CD4-positive, CD25-positive, alpha-beta regulatory T cell (primary cell): Measurements from ENCODE around the gene POLR1C. TPM values are rescaled to one million over a fixed set of nuclear protein-coding genes. Genes with fewer than 3 reads are reported as not detected.
A peak's percentile ranks its signal among the peaks of the same experiment; 100 is the strongest.
"Not testable (repeated sequence)": the region's sequence is repeated elsewhere in the genome, so short reads cannot be mapped to it uniquely, and the experiment has no call there.

ENCODE experiments used
- ATAC-seq, 2 donors: fragments of 150-1000 bp; cut with Tn5 transposase; one replicate each; pipeline ENCODE4 v1.10.0; 2021; ENCODE audit warnings: low read depth in 2 of 2, moderate number of reproducible peaks in 2 of 2, moderate library complexity in 1 of 2
- DNase-seq, 3 donors: peaks; one replicate each; pipeline versions ENCODE4 v3.0.0 to v3.0.0-alpha.2; 2012 to 2022; ENCODE audit warnings: mixed read lengths in 1 of 3
- H3K27ac ChIP-seq: one replicate; pipeline ENCODE4 v1.7.0; 2013; ENCODE audit warnings: mild to moderate bottlenecking, low read length; ENCODE audit not compliant: insufficient read depth, poor library complexity, severe bottlenecking
- H3K27me3 ChIP-seq: one replicate; pipeline ENCODE4 v1.7.0; 2013; ENCODE audit warnings: low read length; ENCODE audit not compliant: control insufficient read depth, insufficient read depth
- H3K36me3 ChIP-seq: one replicate; pipeline ENCODE4 v1.7.0; 2013; ENCODE audit warnings: mild to moderate bottlenecking, low read length, moderate library complexity; ENCODE audit not compliant: control insufficient read depth, insufficient read depth
- H3K4me1 ChIP-seq: 2 replicates; pipeline ENCODE4 v1.7.0; 2013; ENCODE audit warnings: mild to moderate bottlenecking, low read length; ENCODE audit not compliant: insufficient read depth, control insufficient read depth, poor library complexity, severe bottlenecking
- H3K4me3 ChIP-seq: one replicate; pipeline ENCODE4 v1.7.0; 2013; ENCODE audit warnings: low read depth, mild to moderate bottlenecking, low read length, moderate library complexity
- H3K9me3 ChIP-seq, 2 experiments: 1 replicate in 1 of 2; 2 replicates in 1 of 2; pipeline ENCODE4 v1.7.0; 2013; ENCODE audit warnings: low read length in 2 of 2, mild to moderate bottlenecking in 1 of 2, moderate library complexity in 1 of 2; ENCODE audit not compliant: control insufficient read depth in 2 of 2
- H3K27ac Mint-ChIP-seq, 3 donors: one replicate each; pipeline ENCODE4 v1.8.0; 2020 to 2022; ENCODE audit warnings: mild to moderate bottlenecking in 3 of 3, mixed read lengths in 3 of 3, moderate library complexity in 2 of 3
- H3K27me3 Mint-ChIP-seq: one replicate; pipeline ENCODE4 v1.8.0; 2022; ENCODE audit warnings: mild to moderate bottlenecking, mixed read lengths
- H3K36me3 Mint-ChIP-seq: one replicate; pipeline ENCODE4 v1.8.0; 2020; ENCODE audit warnings: mixed read lengths
- H3K4me1 Mint-ChIP-seq, 4 donors: one replicate each; pipeline ENCODE4 v1.8.0; 2020 to 2022; ENCODE audit warnings: mixed read lengths in 4 of 4, mild to moderate bottlenecking in 1 of 4
- H3K4me3 Mint-ChIP-seq, 4 donors: one replicate each; pipeline ENCODE4 v1.8.0; 2020 to 2022; ENCODE audit warnings: mild to moderate bottlenecking in 4 of 4, mixed read lengths in 4 of 4, moderate library complexity in 3 of 4
- H3K9me3 Mint-ChIP-seq, 7 donors: one replicate each; pipeline ENCODE4 v1.8.0; 2020 to 2022; ENCODE audit warnings: mixed read lengths in 7 of 7, mild to moderate bottlenecking in 3 of 7, moderate library complexity in 2 of 7
- polyA plus RNA-seq, 4 donors: library from polyadenylated mRNA; unstranded; fragments of 300-500 nt; fragmentation: Illumina TruSeq; gene quantifications; one replicate each; pipeline ENCODE4 v1.2.3, GENCODE V29; 2021
- total RNA-seq: library from RNA; stranded (reverse); gene quantifications from one replicate; pipeline ENCODE4 v1.2.3, GENCODE V29; 2022

The POLR1C gene
- total and polyA plus RNA-seq, 5 donors from 2014 or later: 8.4 to 26.8 (median 14.4) TPM

DNA sequence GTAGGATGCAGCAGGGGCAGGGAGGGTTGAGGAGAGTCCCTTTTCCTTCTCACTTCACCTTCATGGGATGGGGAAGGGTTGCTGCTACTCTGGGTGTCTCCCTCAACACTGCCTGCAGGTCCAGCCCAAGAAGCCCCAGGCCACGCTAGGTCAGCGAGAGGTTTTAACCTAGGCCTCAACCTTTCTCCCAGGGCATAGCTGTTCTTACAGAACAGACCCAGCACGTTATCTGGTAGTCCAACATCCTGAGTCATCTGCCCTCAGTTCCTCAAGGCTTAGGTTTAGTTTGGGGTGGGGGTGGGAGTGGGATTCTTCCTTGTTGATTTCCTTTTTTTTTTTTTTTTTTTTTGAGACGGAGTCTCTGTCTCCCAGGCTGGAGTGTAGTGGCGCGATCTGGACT is 22.6 kb upstream of the POLR1C start:
- no peak overlapping the region for H3K4me3 ChIP-seq
- H3K27ac ChIP-seq: no peak overlapping the region
- no peaks in the 10 kb centered on the region for H3K27me3 ChIP-seq
- H3K27me3 Mint-ChIP-seq: no peaks in the 10 kb centered on the region
- H3K36me3 Mint-ChIP-seq: peaks cover 14% of the 10 kb centered on the region
- H3K4me1 ChIP-seq: peaks cover 25% of the 10 kb centered on the region
- no peaks in the 10 kb centered on the region for H3K9me3 Mint-ChIP-seq
- peak overlapping the region; percentile 70 to 94 (median 88) for H3K27ac Mint-ChIP-seq
- H3K9me3 ChIP-seq: no peaks in the 10 kb centered on the region
- no peak for ATAC-seq
- H3K4me3 Mint-ChIP-seq: peak overlapping the region in 2 of 4 donors; percentile 27 to 52
- peaks cover 4 to 43% (median 23%) of the 10 kb centered on the region in 4 donors for H3K4me1 Mint-ChIP-seq
- H3K36me3 ChIP-seq: peaks cover 17% of the 10 kb centered on the region
- DNase-seq: no peak

DNA sequence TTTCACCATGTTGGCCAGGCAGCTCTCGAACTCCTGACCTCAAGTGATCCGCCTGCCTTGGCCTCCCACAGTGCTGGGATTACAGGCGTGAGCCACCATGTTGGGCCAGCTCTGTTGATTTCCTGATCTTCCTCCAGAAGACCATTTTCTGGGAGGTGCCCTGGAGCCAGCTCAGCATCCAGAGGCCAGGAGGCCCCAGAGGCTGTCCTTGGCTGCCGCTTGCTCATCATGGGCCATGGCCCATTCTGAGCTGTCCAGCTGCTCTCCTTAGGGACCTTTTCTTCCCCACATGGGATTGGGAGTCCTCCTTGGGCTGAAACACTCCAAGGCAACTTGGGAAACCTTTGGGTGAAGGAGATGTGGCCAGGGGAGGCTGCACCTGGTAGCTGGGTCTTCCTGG is 22.1 kb upstream of the POLR1C start:
- Histone ChIP-seq H3K9me3 (no peaks in the 10 kb centered on the region), H3K27ac (no peak overlapping the region), H3K4me3 (no peak overlapping the region), H3K36me3 (peaks cover 17% of the 10 kb centered on the region), H3K4me1 (peaks cover 25% of the 10 kb centered on the region), H3K27me3 (no peaks in the 10 kb centered on the region)
- Mint-ChIP-seq H3K27ac (peak overlapping the region in 2 of 3 donors; percentile 88 to 94), H3K4me3 (peak overlapping the region in 1 of 4 donors; percentile 27), H3K9me3 (no peaks in the 10 kb centered on the region), H3K36me3 (peaks cover 17% of the 10 kb centered on the region), H3K27me3 (no peaks in the 10 kb centered on the region), H3K4me1 (peaks cover 4 to 43% (median 23%) of the 10 kb centered on the region in 4 donors)
- DNase-seq: no peak
- ATAC-seq: no peak

DNA sequence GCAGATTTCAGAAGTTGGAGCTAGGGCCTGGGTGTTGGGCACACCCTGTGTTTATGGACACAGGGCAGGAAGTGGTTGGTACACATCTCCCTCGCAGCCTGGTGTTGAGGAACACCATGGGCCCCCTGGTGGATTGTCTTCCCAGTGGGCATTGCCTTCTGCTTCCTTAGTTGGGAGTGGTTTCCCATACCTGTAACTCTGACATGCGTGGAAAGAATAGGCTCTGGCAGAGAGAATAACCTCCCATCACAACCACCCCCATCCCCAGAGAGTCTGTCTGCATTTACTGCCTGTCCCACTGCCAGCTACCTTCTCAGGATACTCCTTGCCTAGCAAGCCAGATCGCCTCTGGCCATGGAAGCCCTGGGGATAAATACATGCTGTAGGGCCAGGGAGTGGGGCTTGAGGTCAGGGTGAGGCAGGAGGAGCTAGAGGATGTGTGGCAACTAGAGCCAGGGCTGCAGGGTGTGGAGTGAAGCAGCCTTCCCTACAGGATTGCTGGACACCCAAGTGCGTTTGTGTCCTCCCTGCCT is 21.4 kb upstream of the POLR1C start:
- H3K27ac ChIP-seq: peak overlapping the region; percentile 16
- Mint-ChIP-seq H3K36me3 (peaks cover 13% of the 10 kb centered on the region), H3K9me3 (no peaks in the 10 kb centered on the region), H3K27ac (peak overlapping the region; percentile 88 to 94 (median 93)), H3K4me1 (peaks cover 4 to 37% (median 23%) of the 10 kb centered on the region in 4 donors), H3K27me3 (no peaks in the 10 kb centered on the region), H3K4me3 (peak overlapping the region in 3 of 4 donors; percentile 6 to 64 (median 46))
- H3K4me1 ChIP-seq: peaks cover 25% of the 10 kb centered on the region
- no peak overlapping the region for H3K4me3 ChIP-seq
- DNase-seq: peak in 2 of 3 donors; percentile 23 to 62
- H3K9me3 ChIP-seq: no peaks in the 10 kb centered on the region
- H3K27me3 ChIP-seq: no peaks in the 10 kb centered on the region
- peak; percentile 61 to 72 for ATAC-seq
- peaks cover 22% of the 10 kb centered on the region for H3K36me3 ChIP-seq

DNA sequence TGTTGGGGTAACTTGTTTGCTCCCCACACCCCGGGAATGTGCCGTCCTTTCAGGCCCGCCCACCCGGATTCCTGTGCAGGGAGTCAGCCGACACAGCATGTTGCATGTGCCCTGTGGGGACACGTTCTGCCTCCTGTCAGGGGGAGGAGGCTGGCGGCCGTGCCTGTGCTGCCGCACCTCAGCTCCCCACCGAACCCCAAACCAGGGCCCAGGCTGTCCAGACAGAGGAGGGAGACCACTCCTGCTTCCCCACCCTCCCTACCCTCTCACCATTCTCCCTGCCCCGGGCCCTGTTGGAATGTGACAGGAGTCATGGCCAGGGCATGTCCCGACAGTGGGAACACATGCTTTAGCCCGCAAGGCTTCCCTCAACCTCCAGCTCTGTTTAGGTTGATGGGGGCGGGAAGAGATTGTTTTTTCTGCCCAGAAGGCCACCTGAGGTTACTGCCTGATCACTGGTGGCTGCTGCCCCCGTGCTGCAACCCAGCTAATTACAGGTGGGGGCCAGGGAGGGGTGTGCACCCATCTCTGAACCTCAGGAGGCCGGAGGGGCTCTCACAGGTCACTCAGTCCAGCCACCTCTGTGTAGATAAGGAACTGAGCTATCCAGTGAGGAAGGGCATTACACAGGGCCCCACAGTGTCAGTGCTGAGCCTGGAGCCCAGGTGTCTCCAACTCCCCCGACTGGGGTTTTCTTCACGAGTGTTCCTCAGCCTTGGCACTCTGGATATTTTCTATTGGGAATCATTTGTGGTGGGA is 20.3 kb upstream of the POLR1C start:
- no peaks in the 10 kb centered on the region for H3K27me3 ChIP-seq
- peaks cover 13% of the 10 kb centered on the region for H3K36me3 Mint-ChIP-seq
- H3K27me3 Mint-ChIP-seq: no peaks in the 10 kb centered on the region
- DNase-seq: peak in 1 of 3 donors; percentile 15
- H3K4me3 ChIP-seq: no peak overlapping the region
- peaks cover 25% of the 10 kb centered on the region for H3K4me1 ChIP-seq
- H3K4me3 Mint-ChIP-seq: no peak overlapping the region
- H3K9me3 ChIP-seq: no peaks in the 10 kb centered on the region
- ATAC-seq: no peak
- peaks cover 31% of the 10 kb centered on the region for H3K36me3 ChIP-seq
- H3K9me3 Mint-ChIP-seq: no peaks in the 10 kb centered on the region
- peak overlapping the region in 1 of 3 donors; percentile 94 for H3K27ac Mint-ChIP-seq
- peaks cover 4 to 37% (median 23%) of the 10 kb centered on the region in 4 donors for H3K4me1 Mint-ChIP-seq
- H3K27ac ChIP-seq: no peak overlapping the region

DNA sequence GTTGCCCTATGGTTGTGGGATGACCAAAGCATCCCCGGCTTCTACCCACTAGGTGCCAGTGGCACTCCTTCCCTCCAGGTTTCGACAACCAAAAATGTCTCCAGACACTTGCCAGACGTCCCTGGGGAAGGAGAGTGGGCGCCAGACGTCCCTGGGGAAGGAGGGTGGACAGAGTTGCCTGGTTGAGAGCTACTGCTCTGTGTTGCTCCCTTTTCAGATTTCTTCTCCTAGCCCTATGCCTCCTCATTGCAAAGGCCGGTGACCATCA is 19.8 kb upstream of the POLR1C start:
- DNase-seq (no peak), ATAC-seq (no peak)
- H3K36me3 ChIP-seq: peaks cover 32% of the 10 kb centered on the region
- peaks cover 4 to 36% (median 23%) of the 10 kb centered on the region in 4 donors for H3K4me1 Mint-ChIP-seq
- H3K4me1 ChIP-seq: peaks cover 25% of the 10 kb centered on the region
- H3K27ac Mint-ChIP-seq: peak overlapping the region in 1 of 3 donors; percentile 29
- peaks cover 18% of the 10 kb centered on the region for H3K36me3 Mint-ChIP-seq
- no peaks in the 10 kb centered on the region for H3K9me3 Mint-ChIP-seq
- H3K4me3 ChIP-seq: no peak overlapping the region
- no peak overlapping the region for H3K27ac ChIP-seq
- H3K27me3 Mint-ChIP-seq: no peaks in the 10 kb centered on the region
- no peak overlapping the region for H3K4me3 Mint-ChIP-seq
- H3K27me3 ChIP-seq: no peaks in the 10 kb centered on the region
- H3K9me3 ChIP-seq: no peaks in the 10 kb centered on the region

DNA sequence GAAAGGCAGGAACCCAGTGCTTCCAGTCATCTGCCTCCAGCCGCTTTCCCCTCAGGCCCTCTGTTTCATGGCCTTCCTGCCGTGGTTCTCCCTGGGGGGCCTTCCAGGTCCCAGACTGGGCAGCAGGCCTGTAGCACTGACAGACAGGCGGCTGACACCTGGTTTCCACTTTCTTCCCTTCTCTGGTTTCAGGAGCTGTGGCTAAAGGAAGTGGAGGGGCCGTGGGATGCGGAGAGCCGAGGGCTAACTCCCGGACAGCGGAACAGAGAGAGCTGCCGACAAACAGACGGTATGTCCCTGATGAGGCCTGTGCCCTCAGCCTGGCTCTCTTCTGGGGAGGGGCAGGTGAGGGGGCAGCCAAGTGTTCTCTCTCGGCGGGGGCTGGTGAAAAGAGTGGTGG is 19.2 kb upstream of the POLR1C start:
- H3K27me3 Mint-ChIP-seq: no peaks in the 10 kb centered on the region
- DNase-seq (no peak), ATAC-seq (no peak)
- H3K9me3 ChIP-seq: no peaks in the 10 kb centered on the region
- H3K4me1 Mint-ChIP-seq: peaks cover 4 to 32% (median 21%) of the 10 kb centered on the region in 4 donors
- H3K27me3 ChIP-seq: no peaks in the 10 kb centered on the region
- H3K27ac ChIP-seq: no peak overlapping the region
- peaks cover 25% of the 10 kb centered on the region for H3K4me1 ChIP-seq
- H3K36me3 Mint-ChIP-seq: peaks cover 19% of the 10 kb centered on the region
- H3K4me3 Mint-ChIP-seq: no peak overlapping the region
- H3K27ac Mint-ChIP-seq: peak overlapping the region in 1 of 3 donors; percentile 25
- peaks cover 38% of the 10 kb centered on the region for H3K36me3 ChIP-seq
- H3K4me3 ChIP-seq: no peak overlapping the region
- H3K9me3 Mint-ChIP-seq: no peaks in the 10 kb centered on the region

DNA sequence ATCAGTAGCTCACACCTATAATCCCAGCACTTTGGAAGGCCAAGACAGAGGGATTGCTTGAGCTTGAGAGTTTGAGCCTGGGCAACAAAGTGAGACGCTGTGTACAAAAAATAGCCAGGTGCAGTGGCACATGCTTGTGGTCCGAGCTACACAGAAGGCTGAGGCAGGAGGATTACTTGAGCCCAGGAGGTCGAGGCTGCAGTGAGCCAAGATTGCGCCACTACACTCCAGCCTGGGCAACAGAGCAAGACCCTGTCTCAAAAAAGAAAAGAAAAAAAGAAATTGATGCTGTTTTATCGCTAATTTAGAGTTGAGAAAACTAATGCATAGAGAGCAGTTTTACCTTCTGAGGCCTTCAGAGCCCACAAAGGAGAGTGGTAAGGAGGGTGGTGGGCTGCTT is 18.6 kb upstream of the POLR1C start:
- ATAC-seq, H3K4me3 ChIP-seq, H3K9me3 Mint-ChIP-seq, H3K27ac ChIP-seq, H3K4me3 Mint-ChIP-seq, H3K27me3 ChIP-seq, H3K27me3 Mint-ChIP-seq, DNase-seq, H3K9me3 ChIP-seq, H3K27ac Mint-ChIP-seq: not testable (repeated sequence)
- Histone ChIP-seq H3K36me3 (peaks cover 44% of the 10 kb centered on the region), H3K4me1 (peaks cover 25% of the 10 kb centered on the region)
- Mint-ChIP-seq H3K36me3 (peaks cover 15% of the 10 kb centered on the region), H3K4me1 (peaks cover 4 to 27% (median 20%) of the 10 kb centered on the region in 4 donors)
